Measurements from ENCODE around the gene NYAP2.

Gene NYAP2

GRCh38 chr2:225429717-225430116 lies 30.2 kb downstream of the NYAP2 start:
- no peak for DNase-seq

GRCh38 chr2:225431105-225431863 lies 31.8 kb downstream of the NYAP2 start:
- no peak for DNase-seq

- no peak for DNase-seq
Observed at GRCh38 chr2:225434014-225434413, 34.5 kb downstream of the NYAP2 start.

GRCh38 chr2:225437319-225437718 lies 37.8 kb downstream of the NYAP2 start:
- no peak for DNase-seq

- no peak for DNase-seq
Observed at GRCh38 chr2:225438248-225438647, 38.7 kb downstream of the NYAP2 start.

GRCh38 chr2:225452677-225453076 lies 53.2 kb downstream of the NYAP2 start:
- DNase-seq: no peak

- no peak for DNase-seq
Observed at GRCh38 chr2:225454412-225454811, 54.9 kb downstream of the NYAP2 start.

GRCh38 chr2:225456619-225457260 lies 57.2 kb downstream of the NYAP2 start:
- no peak for DNase-seq

GRCh38 chr2:225457482-225457881 lies 58.0 kb downstream of the NYAP2 start:
- DNase-seq: no peak

GRCh38 chr2:225458431-225459117 lies 59.1 kb downstream of the NYAP2 start:
- DNase-seq: no peak

- DNase-seq: no peak
Observed at GRCh38 chr2:225462417-225462816, 62.9 kb downstream of the NYAP2 start.

- no peak for DNase-seq
Observed at GRCh38 chr2:225462945-225463344, 63.4 kb downstream of the NYAP2 start.

GRCh38 chr2:225463449-225463848 lies 63.9 kb downstream of the NYAP2 start:
- DNase-seq: no peak

GRCh38 chr2:225464346-225465025 lies 65.0 kb downstream of the NYAP2 start:
- peak; percentile 1 to 4 for DNase-seq

GRCh38 chr2:225465827-225466226 lies 66.3 kb downstream of the NYAP2 start:
- no peak for DNase-seq

GRCh38 chr2:225466891-225467604 lies 67.5 kb downstream of the NYAP2 start:
- DNase-seq: no peak

- DNase-seq: no peak
Observed at GRCh38 chr2:225468131-225468530, 68.6 kb downstream of the NYAP2 start.

- DNase-seq: no peak
Observed at GRCh38 chr2:225471039-225471438, 71.5 kb downstream of the NYAP2 start.

- no peak for DNase-seq
Observed at GRCh38 chr2:225471482-225471881, 72.0 kb downstream of the NYAP2 start.

- DNase-seq: no peak
Observed at GRCh38 chr2:225472161-225472560, 72.7 kb downstream of the NYAP2 start.

GRCh38 chr2:225479386-225479785 lies 79.9 kb downstream of the NYAP2 start:
- DNase-seq: no peak

GRCh38 chr2:225484751-225485150 lies 85.2 kb downstream of the NYAP2 start:
- no peak for DNase-seq

GRCh38 chr2:225486236-225486635 lies 86.7 kb downstream of the NYAP2 start:
- no peak for DNase-seq

Data from inflammatory macrophage treated with lipopolysaccharide for 1 hour (primary cell).